OCI-LY1 (cell line): ENCODE data around the gene CUX1.

Experiments
- H2AFZ ChIP-seq: fragments of 200-600 bp; sonication (generic), shearing (Covaris generic); 2 replicates; pipeline ENCODE4 v1.6.0; 2014; ENCODE audit warnings: antibody characterized with exemption, mild to moderate bottlenecking, low read length
- H3F3A ChIP-seq: fragments of 200-600 bp; sonication (generic), shearing (Covaris generic); 2 replicates; pipeline ENCODE4 v1.6.0; 2014; ENCODE audit warnings: mild to moderate bottlenecking, antibody characterized with exemption, low read length, moderate library complexity; ENCODE audit not compliant: insufficient read depth
- H3K27ac ChIP-seq: fragments of 200-600 bp; sonication (generic); 2 replicates; pipeline ENCODE4 v1.5.1; 2014; ENCODE audit warnings: low read length, mixed run types, mild to moderate bottlenecking, low read depth; ENCODE audit not compliant: poor library complexity, severe bottlenecking
- H3K27me3 ChIP-seq: fragments of 200-600 bp; sonication (generic); 2 replicates; pipeline ENCODE4 v1.6.0; 2014; ENCODE audit warnings: antibody characterized with exemption, mild to moderate bottlenecking, low read length, moderate library complexity; ENCODE audit not compliant: insufficient read depth
- H3K36me3 ChIP-seq: fragments of 200-600 bp; sonication (generic); 2 replicates; pipeline ENCODE4 v1.6.1; 2014; ENCODE audit warnings: mild to moderate bottlenecking, antibody characterized with exemption, low read length, moderate library complexity, mixed read lengths; ENCODE audit not compliant: insufficient read depth
- H3K4me1 ChIP-seq: fragments of 200-600 bp; sonication (generic); 2 replicates; pipeline ENCODE4 v1.5.1; 2014; ENCODE audit warnings: mild to moderate bottlenecking, low read length, moderate library complexity; ENCODE audit not compliant: insufficient read depth, severe bottlenecking
- H3K4me2 ChIP-seq: fragments of 200-600 bp; sonication (generic), shearing (Covaris generic); 2 replicates; pipeline ENCODE4 v1.6.1; 2014; ENCODE audit warnings: low read length
- H3K4me3 ChIP-seq: fragments of 200-600 bp; sonication (generic); 2 replicates; pipeline ENCODE4 v1.5.1; 2014; ENCODE audit warnings: low read length, low read depth, mild to moderate bottlenecking, mixed read lengths; ENCODE audit not compliant: poor library complexity, severe bottlenecking
- H3K79me2 ChIP-seq: fragments of 200-600 bp; shearing (Covaris generic); 2 replicates; pipeline ENCODE4 v1.6.1; 2016; ENCODE audit warnings: mixed run types, low read length, mixed read lengths; ENCODE audit not compliant: insufficient read depth
- H3K9ac ChIP-seq: fragments of 200-600 bp; sonication (generic), shearing (Covaris generic); 2 replicates; pipeline ENCODE4 v1.6.1; 2014; ENCODE audit warnings: mild to moderate bottlenecking, low read length, mixed read lengths
- H3K9me2 ChIP-seq: fragments of 200-600 bp; sonication (generic), shearing (Covaris generic); 2 replicates; pipeline ENCODE4 v1.6.1; 2014; ENCODE audit warnings: low read depth, mild to moderate bottlenecking, low read length, mixed read lengths
- H3K9me3 ChIP-seq: fragments of 200-600 bp; shearing (Covaris generic); 2 replicates; pipeline ENCODE4 v1.6.1; 2014; ENCODE audit warnings: low read length, mixed read lengths
- H4K20me1 ChIP-seq: fragments of 200-600 bp; sonication (generic), shearing (Covaris generic); 2 replicates; pipeline ENCODE4 v1.6.0; 2016; ENCODE audit warnings: mild to moderate bottlenecking, low read length; ENCODE audit not compliant: insufficient read depth
- CTCF ChIP-seq: fragments of 200-600 bp; sonication (generic), shearing (Covaris generic); IDR thresholded peaks from 2 replicates; pipeline ENCODE4 v1.5.1; 2017; ENCODE audit warnings: mild to moderate bottlenecking, antibody characterized with exemption, low read length, moderate library complexity, mixed read lengths
- EZH2 ChIP-seq: fragments of 200-600 bp; sonication (generic), shearing (Covaris generic); IDR thresholded peaks from 2 replicates; pipeline ENCODE4 v1.8.0; 2017; ENCODE audit warnings: borderline replicate concordance, mixed run types, mild to moderate bottlenecking, antibody characterized with exemption, low read length, moderate library complexity, mixed read lengths

CUX1 gene

GRCh38 chr7:102173669-102174068, 356.2 kb downstream of the CUX1 start:
- H3K9me3 ChIP-seq, result no peaks in the 10 kb centered on the region
- TF ChIP-seq EZH2, result no peak
- TF ChIP-seq CTCF, result no peak
- H3F3A ChIP-seq, result no peaks in the 10 kb centered on the region
- no peaks in the 10 kb centered on the region for H3K4me1 ChIP-seq
- no peaks in the 10 kb centered on the region for H4K20me1 ChIP-seq
- no peak overlapping the region for H3K4me2 ChIP-seq
- no peak overlapping the region for H2AFZ ChIP-seq
- H3K9me2 ChIP-seq, result no peaks in the 10 kb centered on the region
- H3K27me3 ChIP-seq, result no peaks in the 10 kb centered on the region
- H3K27ac ChIP-seq, result no peak overlapping the region
- no peaks in the 10 kb centered on the region for H3K79me2 ChIP-seq
- H3K4me3 ChIP-seq, result no peak overlapping the region
- peaks cover 95% of the 10 kb centered on the region for H3K36me3 ChIP-seq
- H3K9ac ChIP-seq, result no peak overlapping the region

DNA sequence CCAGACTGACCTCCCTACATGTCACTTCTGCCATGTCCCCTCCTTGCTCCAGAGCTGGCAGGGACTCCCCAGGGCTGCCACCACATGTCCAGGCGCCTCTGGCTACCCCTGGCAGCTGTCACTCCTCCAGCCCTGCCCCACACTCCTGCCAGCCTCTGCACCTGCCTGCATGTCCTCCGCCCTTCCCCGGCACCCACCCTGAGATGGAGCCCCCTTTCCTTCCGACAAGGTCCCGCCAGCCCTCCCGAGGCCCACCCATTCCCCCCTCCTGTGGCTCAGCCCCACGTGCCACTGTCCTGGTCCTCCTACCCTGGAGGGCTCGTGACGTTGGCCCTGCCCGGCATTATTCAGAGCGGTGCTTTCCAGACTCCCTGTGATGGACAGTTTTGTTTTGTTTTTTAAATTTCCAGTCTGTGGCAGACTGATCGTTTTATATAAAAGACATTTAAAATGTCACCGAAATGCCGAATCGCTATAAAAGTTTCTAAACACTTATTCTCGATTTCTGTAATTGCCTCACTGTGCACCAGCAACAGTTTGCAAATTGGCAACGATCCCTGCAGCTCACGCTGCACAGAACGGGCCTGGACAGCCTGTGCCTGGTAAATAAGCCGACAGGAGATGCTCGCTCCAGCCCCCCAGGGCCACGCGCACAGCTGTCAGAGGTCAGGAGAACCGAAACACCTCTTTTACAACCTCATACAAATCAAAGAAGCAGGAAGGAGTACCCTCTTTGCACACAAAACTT, 358.2 kb downstream of the CUX1 start:
- no peak overlapping the region for H3K4me3 ChIP-seq
- H3F3A ChIP-seq, result no peaks in the 10 kb centered on the region
- no peak overlapping the region for H3K9ac ChIP-seq
- no peaks in the 10 kb centered on the region for H3K79me2 ChIP-seq
- H3K9me3 ChIP-seq, result no peaks in the 10 kb centered on the region
- H3K36me3 ChIP-seq, result peaks cover 98% of the 10 kb centered on the region
- H2AFZ ChIP-seq, result no peak overlapping the region
- no peak overlapping the region for H3K27ac ChIP-seq
- no peaks in the 10 kb centered on the region for H3K9me2 ChIP-seq
- H4K20me1 ChIP-seq, result no peaks in the 10 kb centered on the region
- no peaks in the 10 kb centered on the region for H3K4me1 ChIP-seq
- no peak for TF ChIP-seq EZH2
- TF ChIP-seq CTCF, result no peak
- H3K4me2 ChIP-seq, result no peak overlapping the region
- no peaks in the 10 kb centered on the region for H3K27me3 ChIP-seq

GRCh38 chr7:102178410-102178809, 361.0 kb downstream of the CUX1 start:
- no peak overlapping the region for H3K9ac ChIP-seq
- no peaks in the 10 kb centered on the region for H3K4me1 ChIP-seq
- H3K4me2 ChIP-seq, result no peak overlapping the region
- no peaks in the 10 kb centered on the region for H3F3A ChIP-seq
- no peaks in the 10 kb centered on the region for H3K9me2 ChIP-seq
- no peaks in the 10 kb centered on the region for H3K79me2 ChIP-seq
- TF ChIP-seq CTCF (no peak), EZH2 (no peak)
- no peaks in the 10 kb centered on the region for H3K27me3 ChIP-seq
- no peak overlapping the region for H2AFZ ChIP-seq
- peaks cover 95% of the 10 kb centered on the region for H3K36me3 ChIP-seq
- no peak overlapping the region for H3K4me3 ChIP-seq
- no peaks in the 10 kb centered on the region for H4K20me1 ChIP-seq
- H3K9me3 ChIP-seq, result no peaks in the 10 kb centered on the region
- H3K27ac ChIP-seq, result no peak overlapping the region
